ENCODE measurements around the gene MAGI2. TPM values are rescaled to one million over a fixed set of nuclear protein-coding genes. Genes with fewer than 3 reads are reported as not detected.

MAGI2 gene
- polyA plus RNA-seq, 3 donors from 2014 or later: not detected

DNA sequence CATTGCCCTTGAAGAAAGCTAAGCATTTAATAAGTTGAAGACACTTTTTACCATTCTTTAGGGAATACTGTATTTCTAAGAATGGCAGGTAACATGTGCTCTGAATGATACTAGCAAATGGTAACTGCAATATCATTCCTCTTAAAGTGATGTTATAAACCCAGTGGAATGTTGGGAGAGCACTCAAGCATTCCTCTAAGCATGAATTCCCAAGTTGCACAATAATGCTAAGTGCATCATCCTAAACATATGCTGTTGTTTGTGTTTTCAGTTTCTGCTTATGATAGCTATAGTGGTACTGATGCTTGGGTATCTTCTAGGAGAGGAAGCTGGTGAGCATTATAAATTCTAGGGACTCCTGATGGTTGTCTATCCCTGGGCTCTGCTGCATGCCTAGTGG lies 980.9 kb downstream of the MAGI2 start:
- H3K9me3 Mint-ChIP-seq: peaks cover 0 to 10% (median 3%) of the 10 kb centered on the region in 6 donors
- peaks cover 0 to 2% (median 2%) of the 10 kb centered on the region in 3 donors for H3K27me3 Mint-ChIP-seq (ENCODE audit: low read depth in 3 of 3)
- no peak overlapping the region for H3K4me3 Mint-ChIP-seq
- H3K36me3 Mint-ChIP-seq: no peaks in the 10 kb centered on the region
- no peak for DNase-seq
- H3K27ac Mint-ChIP-seq: no peak overlapping the region
- no peaks in the 10 kb centered on the region for H3K4me1 Mint-ChIP-seq

DNA sequence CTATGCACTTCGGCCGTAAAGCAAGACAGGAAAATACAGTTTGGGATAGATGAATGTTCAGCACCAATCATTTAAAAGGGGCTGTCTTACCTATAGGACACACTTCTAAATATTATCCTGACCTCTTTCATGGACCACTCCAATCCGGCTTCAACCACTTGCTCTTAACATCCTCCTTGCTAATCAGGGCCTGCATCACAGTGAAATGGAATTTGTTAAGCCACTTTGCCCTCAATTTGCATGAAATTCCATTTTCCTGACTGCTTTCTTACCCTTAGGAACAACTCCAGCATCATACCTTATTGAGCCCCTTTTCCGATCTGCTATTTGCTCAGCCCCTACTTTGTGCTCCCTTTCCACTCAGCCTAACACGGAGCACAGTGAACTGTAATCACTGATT lies 987.6 kb downstream of the MAGI2 start:
- H3K9me3 Mint-ChIP-seq: peaks cover 0 to 5% (median 3%) of the 10 kb centered on the region in 6 donors
- H3K27ac Mint-ChIP-seq: no peak overlapping the region
- no peak overlapping the region for H3K4me3 Mint-ChIP-seq
- no peaks in the 10 kb centered on the region for H3K36me3 Mint-ChIP-seq
- DNase-seq: no peak
- H3K27me3 Mint-ChIP-seq (ENCODE audit: low read depth in 3 of 3): peaks cover 0 to under 1% (median under 1%) of the 10 kb centered on the region in 3 donors
- no peaks in the 10 kb centered on the region for H3K4me1 Mint-ChIP-seq

DNA sequence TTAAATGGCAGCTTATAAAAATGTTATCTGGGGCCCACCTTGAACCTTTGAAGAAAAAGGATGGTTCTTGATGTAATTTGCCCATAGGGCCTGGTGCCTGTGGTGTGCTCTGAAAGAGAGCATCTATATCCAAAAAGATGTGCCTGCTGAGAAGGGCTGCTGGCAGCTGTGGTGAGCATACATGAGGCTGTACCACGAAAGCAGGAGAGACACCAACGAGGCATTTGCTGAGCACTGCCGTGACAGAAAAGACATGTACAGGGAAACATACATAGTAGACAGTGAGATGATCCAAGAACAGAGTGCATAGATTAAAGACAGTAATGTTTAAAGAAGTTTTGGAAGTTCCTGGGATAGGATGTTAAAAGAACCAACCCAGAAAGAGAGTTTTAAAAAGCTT lies 990.4 kb downstream of the MAGI2 start:
- peaks cover 0 to 7% (median 4%) of the 10 kb centered on the region in 6 donors for H3K9me3 Mint-ChIP-seq
- no peak overlapping the region for H3K27ac Mint-ChIP-seq
- no peak overlapping the region for H3K4me3 Mint-ChIP-seq
- no peaks in the 10 kb centered on the region for H3K4me1 Mint-ChIP-seq
- no peak for DNase-seq
- peaks cover 0 to 2% (median 1%) of the 10 kb centered on the region in 3 donors for H3K27me3 Mint-ChIP-seq (ENCODE audit: low read depth in 3 of 3)
- no peaks in the 10 kb centered on the region for H3K36me3 Mint-ChIP-seq

DNA sequence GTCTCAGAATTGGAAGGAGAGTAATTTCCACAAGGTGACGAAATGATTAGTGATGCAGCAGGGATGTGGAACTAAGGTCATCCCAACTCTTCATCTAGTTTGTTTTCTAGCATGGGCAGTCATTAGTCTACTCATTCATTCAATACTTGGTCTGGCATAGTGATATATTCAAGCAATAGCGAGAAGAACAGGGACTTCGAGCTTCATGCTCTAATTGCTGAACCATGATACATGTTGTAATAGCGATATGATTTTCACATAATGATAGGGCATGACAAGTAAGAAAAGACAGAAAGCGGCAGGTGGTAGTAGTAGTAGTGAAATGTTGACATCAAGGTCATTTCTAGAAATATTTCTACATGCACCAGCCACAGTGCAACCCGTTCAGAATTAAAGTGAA lies 1002.8 kb downstream of the MAGI2 start:
- Mint-ChIP-seq H3K4me3 (no peak overlapping the region), H3K27ac (no peak overlapping the region), H3K27me3 (ENCODE audit: low read depth in 3 of 3) (no peaks in the 10 kb centered on the region), H3K36me3 (no peaks in the 10 kb centered on the region), H3K4me1 (no peaks in the 10 kb centered on the region), H3K9me3 (peaks cover 0 to 20% (median 4%) of the 10 kb centered on the region in 6 donors)
- DNase-seq: no peak

DNA sequence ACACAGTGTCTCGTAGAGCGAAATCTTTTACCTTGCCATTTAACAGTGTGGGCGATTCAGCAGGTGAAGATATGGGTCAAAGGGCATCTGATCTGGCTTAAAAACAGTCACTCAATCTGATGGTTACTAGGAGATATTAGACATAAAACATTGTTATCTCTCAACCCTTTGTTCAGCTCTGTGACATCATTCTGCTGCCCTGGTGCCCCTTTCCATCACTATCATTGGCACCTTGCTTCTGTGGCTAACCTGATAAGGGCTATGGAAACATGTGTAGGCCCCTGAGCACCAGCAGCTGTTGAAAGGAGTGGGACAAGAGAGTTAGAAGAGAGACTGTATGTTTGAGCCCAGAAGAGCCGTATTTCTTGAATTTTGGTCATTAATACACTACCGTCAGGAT lies 1004.6 kb downstream of the MAGI2 start:
- no peaks in the 10 kb centered on the region for H3K27me3 Mint-ChIP-seq (ENCODE audit: low read depth in 3 of 3)
- no peak overlapping the region for H3K27ac Mint-ChIP-seq
- no peaks in the 10 kb centered on the region for H3K36me3 Mint-ChIP-seq
- no peak overlapping the region for H3K4me3 Mint-ChIP-seq
- H3K9me3 Mint-ChIP-seq: peaks cover 0 to 20% (median 2%) of the 10 kb centered on the region in 6 donors
- DNase-seq: no peak
- H3K4me1 Mint-ChIP-seq: no peaks in the 10 kb centered on the region

DNA sequence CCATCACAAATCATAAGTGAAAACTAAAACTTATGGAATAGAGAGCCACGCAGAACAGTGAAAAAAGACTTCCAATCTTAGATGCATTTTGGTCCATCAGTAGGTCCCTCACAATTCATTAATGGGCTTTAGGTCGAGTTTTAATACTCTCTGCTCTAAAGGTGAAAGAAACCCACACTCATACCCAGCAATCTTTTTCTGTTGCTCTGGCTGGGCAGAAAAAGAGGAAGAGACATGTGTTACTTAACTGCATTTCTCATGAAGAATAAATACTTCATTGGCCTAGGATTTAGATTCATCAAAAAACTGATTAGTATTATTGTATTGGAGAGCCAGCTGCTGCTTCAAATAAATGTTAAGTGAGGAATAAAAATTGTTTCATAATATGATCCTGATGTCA lies 1009.2 kb downstream of the MAGI2 start:
- Mint-ChIP-seq H3K9me3 (peaks cover 0 to 23% (median under 1%) of the 10 kb centered on the region in 6 donors), H3K27ac (no peak overlapping the region), H3K4me3 (no peak overlapping the region), H3K4me1 (no peaks in the 10 kb centered on the region), H3K36me3 (no peaks in the 10 kb centered on the region), H3K27me3 (ENCODE audit: low read depth in 3 of 3) (no peaks in the 10 kb centered on the region)
- no peak for DNase-seq

DNA sequence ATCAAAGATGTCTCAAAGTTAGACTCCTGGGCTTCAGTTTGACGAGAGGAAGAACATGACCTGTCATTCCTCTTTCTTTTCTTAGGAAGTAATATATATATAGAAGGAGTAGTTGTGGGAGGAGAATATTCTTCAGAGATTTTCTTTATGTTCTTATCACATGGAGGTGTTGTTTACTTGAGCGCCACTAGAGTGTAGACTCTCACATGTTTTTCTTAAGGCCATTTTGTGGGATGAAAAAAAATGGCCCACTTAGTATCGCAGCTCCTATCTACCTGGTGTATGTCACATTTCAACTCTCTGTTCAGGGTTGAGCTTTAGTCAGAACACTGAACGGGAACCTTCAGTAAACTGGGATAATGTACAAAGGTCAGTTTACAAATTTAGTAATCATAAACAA lies 1009.7 kb downstream of the MAGI2 start:
- Mint-ChIP-seq H3K4me3 (no peak overlapping the region), H3K4me1 (no peaks in the 10 kb centered on the region), H3K27ac (no peak overlapping the region), H3K36me3 (no peaks in the 10 kb centered on the region), H3K27me3 (ENCODE audit: low read depth in 3 of 3) (no peaks in the 10 kb centered on the region), H3K9me3 (peaks cover 0 to 18% (median under 1%) of the 10 kb centered on the region in 6 donors)
- no peak for DNase-seq

DNA sequence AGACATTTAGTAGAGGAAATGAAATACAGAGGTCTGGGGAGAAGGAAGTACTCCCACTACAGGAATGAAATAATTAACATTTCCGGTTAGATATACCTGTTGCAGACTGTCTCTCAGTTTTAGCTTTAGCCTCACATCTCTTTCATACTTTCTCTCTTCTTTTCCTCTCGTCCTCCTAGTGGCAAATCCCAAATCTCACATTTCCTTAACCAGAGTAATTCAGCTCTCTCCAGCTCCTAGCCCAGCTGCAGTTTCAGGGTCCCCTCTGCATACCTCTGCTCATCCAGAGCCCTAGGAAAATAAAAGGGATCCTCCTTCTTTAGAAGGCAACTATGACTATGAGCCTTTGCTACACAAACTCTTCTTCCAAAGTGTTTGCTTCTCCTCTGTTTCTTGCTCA lies 1011.7 kb downstream of the MAGI2 start:
- no peak for DNase-seq
- Mint-ChIP-seq H3K9me3 (peaks cover 0 to 7% (median 0%) of the 10 kb centered on the region in 6 donors), H3K4me1 (no peaks in the 10 kb centered on the region), H3K27me3 (ENCODE audit: low read depth in 3 of 3) (no peaks in the 10 kb centered on the region), H3K36me3 (peaks cover 0 to under 1% (median 0%) of the 10 kb centered on the region in 3 donors), H3K4me3 (no peak overlapping the region), H3K27ac (no peak overlapping the region)

DNA sequence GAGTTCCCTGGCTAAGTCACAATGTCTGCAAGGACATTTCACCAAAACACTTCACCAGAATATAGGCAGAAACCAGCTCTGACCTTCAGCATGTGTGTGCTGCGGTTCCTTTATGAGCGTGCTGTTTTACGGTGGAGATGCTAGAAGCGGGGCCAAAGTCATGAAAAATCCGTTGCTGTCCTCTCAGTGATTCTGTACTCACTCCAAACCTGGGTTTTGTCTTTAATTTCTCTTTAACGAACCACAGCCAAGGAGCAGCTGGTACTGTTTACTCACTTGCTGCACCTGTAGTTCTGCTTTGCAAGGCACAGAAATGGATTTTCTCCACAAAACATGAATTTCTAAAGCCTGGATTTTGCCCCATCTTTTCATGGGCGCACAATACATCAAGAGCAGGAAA lies 1015.0 kb downstream of the MAGI2 start:
- Mint-ChIP-seq H3K27me3 (ENCODE audit: low read depth in 3 of 3) (peaks cover 0 to 3% (median 2%) of the 10 kb centered on the region in 3 donors), H3K36me3 (peaks cover 0 to 4% (median 0%) of the 10 kb centered on the region in 3 donors), H3K4me1 (no peaks in the 10 kb centered on the region), H3K27ac (no peak overlapping the region), H3K9me3 (peaks cover 0 to 15% (median under 1%) of the 10 kb centered on the region in 6 donors), H3K4me3 (no peak overlapping the region)
- no peak for DNase-seq

DNA sequence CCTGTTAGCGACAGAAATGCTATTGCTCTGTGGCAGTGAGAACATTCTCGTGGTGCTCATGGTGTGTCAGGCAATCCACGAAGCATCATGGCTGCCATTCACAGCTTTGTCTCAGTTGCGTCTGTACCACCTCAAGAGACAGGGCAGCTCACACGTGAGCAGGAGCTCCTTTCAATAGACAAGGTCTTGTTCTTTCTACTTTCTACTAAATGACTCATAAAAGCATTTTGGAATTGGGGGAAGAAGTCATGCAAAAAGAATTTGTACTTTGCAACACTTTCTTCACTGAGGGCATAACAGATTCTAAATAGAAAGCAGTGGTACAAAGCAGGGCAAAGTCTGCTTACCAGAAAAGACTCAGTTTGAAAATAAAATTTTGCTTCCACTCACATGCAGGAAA lies 1016.3 kb downstream of the MAGI2 start:
- Mint-ChIP-seq H3K4me3 (no peak overlapping the region), H3K9me3 (peaks cover 0 to 16% (median under 1%) of the 10 kb centered on the region in 6 donors), H3K36me3 (peaks cover 0 to 4% (median 0%) of the 10 kb centered on the region in 3 donors), H3K27ac (no peak overlapping the region), H3K27me3 (ENCODE audit: low read depth in 3 of 3) (peaks cover 0 to 3% (median 2%) of the 10 kb centered on the region in 3 donors), H3K4me1 (no peaks in the 10 kb centered on the region)
- DNase-seq: no peak

DNA sequence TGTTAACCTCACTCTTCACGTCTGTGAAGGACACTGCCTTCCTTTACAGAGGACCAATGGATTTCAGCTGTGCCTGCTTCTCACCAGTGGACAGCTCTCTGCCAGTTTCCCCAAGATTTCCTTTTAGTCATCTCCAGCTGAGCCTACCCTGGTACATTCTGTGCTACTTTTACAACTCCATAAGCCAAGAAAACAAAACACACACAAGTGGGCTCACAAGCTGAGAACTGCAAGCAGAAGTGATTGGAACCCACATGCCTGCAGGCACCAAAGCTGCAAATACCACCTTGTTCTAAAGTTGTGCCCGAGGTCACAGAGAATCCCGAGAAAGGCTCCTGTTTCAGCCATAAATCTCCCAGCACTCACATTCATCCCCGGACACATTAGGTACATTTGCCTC lies 1018.1 kb downstream of the MAGI2 start:
- Mint-ChIP-seq H3K4me1 (no peaks in the 10 kb centered on the region), H3K27me3 (ENCODE audit: low read depth in 3 of 3) (peaks cover 0 to 3% (median 2%) of the 10 kb centered on the region in 3 donors), H3K9me3 (peaks cover 0 to 10% (median under 1%) of the 10 kb centered on the region in 6 donors), H3K27ac (no peak overlapping the region), H3K36me3 (peaks cover 0 to 4% (median 0%) of the 10 kb centered on the region in 3 donors), H3K4me3 (no peak overlapping the region)
- no peak for DNase-seq

DNA sequence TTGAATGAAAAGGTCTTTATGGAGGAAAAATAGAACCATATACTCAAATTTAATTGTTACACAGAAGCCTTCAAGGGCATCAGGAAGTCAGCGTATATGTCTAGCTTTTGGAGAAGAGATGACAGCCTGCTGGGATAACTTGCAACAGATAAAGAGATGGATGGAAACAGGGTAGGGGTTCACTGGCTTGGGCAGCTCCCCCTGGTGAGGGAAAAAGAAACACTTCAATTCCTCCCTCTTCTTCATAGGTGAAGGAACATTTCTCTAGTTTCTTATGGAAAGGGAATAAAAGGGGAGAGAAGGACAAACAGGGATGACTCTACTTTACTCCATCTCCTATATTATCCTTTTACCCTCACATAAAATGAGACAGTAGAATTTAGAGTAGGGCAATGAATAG lies 1019.2 kb downstream of the MAGI2 start:
- H3K27me3 Mint-ChIP-seq (ENCODE audit: low read depth in 3 of 3): peaks cover 0 to 3% (median 2%) of the 10 kb centered on the region in 3 donors
- H3K27ac Mint-ChIP-seq: no peak overlapping the region
- H3K36me3 Mint-ChIP-seq: peaks cover 0 to 4% (median 0%) of the 10 kb centered on the region in 3 donors
- DNase-seq: no peak
- H3K4me3 Mint-ChIP-seq: no peak overlapping the region
- peaks cover 0 to 10% (median under 1%) of the 10 kb centered on the region in 6 donors for H3K9me3 Mint-ChIP-seq
- no peaks in the 10 kb centered on the region for H3K4me1 Mint-ChIP-seq

DNA sequence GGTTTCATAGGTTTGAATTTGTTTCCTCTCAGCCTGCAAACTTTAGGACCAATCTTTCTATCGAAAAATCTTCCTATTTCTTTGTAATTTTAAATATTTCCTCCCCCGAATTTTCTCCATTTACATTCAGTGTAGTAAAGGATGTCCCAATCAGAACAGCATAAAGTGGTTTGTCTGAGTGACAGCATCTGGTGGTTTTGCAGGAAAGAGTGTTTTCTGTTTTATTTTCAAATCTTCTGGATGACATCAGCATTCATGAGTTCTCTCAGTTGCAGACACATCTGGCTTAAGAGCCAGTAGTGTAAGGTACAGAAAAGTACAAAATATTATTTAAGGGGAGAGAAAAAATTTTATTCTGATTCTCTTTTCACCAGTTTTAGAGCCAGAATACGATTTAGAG lies 1020.0 kb downstream of the MAGI2 start:
- Mint-ChIP-seq H3K4me3 (no peak overlapping the region), H3K36me3 (peaks cover 0 to 4% (median 0%) of the 10 kb centered on the region in 3 donors), H3K4me1 (no peaks in the 10 kb centered on the region), H3K9me3 (peaks cover 0 to 15% (median 0%) of the 10 kb centered on the region in 6 donors), H3K27ac (no peak overlapping the region), H3K27me3 (ENCODE audit: low read depth in 3 of 3) (peaks cover 0 to 6% (median 2%) of the 10 kb centered on the region in 3 donors)
- DNase-seq: no peak

DNA sequence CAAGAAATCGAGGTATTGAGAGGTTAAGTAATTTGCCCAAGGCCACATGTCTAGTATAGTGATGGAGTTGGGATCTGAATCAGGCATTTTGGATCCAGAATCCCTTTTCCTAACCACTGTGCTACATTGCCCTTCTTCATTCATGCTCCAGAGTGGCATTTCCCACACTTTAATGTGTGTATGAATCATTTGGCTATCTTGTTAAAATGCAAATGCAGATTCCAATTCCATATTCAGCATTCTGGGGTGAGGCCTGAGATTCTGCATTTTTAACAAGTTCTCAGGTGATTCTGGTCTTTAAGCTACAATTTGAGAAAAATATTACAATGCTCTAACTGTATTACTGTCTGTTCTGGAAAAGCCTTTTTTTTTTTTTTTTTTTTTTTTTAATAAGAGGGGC lies 1023.6 kb downstream of the MAGI2 start:
- H3K36me3 Mint-ChIP-seq: no peaks in the 10 kb centered on the region
- no peak overlapping the region for H3K4me3 Mint-ChIP-seq
- H3K27ac Mint-ChIP-seq: no peak overlapping the region
- H3K4me1 Mint-ChIP-seq: no peaks in the 10 kb centered on the region
- H3K27me3 Mint-ChIP-seq (ENCODE audit: low read depth in 3 of 3): peaks cover 0 to 5% (median 0%) of the 10 kb centered on the region in 3 donors
- DNase-seq: no peak
- peaks cover 0 to 24% (median 6%) of the 10 kb centered on the region in 6 donors for H3K9me3 Mint-ChIP-seq

DNA sequence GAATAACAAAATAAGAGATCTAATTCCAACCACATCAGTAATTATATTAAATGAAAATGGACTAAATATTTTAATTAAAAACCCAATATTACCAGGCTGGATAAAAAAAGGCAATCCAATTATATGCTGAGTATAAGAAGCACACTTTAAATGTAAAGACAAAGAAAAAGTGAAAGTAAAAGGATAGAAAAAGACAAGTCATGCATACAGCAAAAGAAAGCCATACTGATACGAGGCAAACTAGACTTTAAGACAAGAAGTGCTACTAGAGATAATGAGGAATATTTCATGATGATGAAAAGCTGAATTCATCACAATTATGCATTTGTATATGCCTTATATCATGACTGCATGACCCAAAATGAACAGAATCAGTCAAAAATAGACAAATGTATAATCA lies 1026.3 kb downstream of the MAGI2 start:
- Mint-ChIP-seq H3K4me3 (peak overlapping the region in 2 of 5 donors; percentile 6 to 37), H3K27me3 (ENCODE audit: low read depth in 3 of 3) (peaks cover 0 to 4% (median 0%) of the 10 kb centered on the region in 3 donors), H3K36me3 (no peaks in the 10 kb centered on the region), H3K27ac (no peak overlapping the region), H3K4me1 (no peaks in the 10 kb centered on the region), H3K9me3 (peaks cover 0 to 25% (median 9%) of the 10 kb centered on the region in 6 donors)
- no peak for DNase-seq

Measured in immature natural killer cell (primary cell).